GM12878 (cell line): ENCODE measurements around the gene FAM120AOS. TPM values are rescaled to one million over a fixed set of nuclear protein-coding genes. Genes with fewer than 3 reads are reported as not detected.

Source experiments
- ATAC-seq: fragments of 200-7000 bp; cut with Tn5 transposase; 3 replicates; pipeline ENCODE4 v1.9.1; 2020; ENCODE audit warnings: mild to moderate bottlenecking, moderate library complexity
- BruUV-seq: library from RNA; stranded (reverse); fragments of 400-500 nt; replicated peaks from 2 replicates; lab custom pipeline; 2021; lab: Mats Ljungman, UMichigan
- CTCF ChIA-PET: fragments of 300-600 bp; sonication (Branson Sonifier 250); formaldehyde crosslinking; extraction: SDS; loops from one replicate; lab custom pipeline; 2021; ENCODE audit warnings: inconsistent platforms; lab: Yijun Ruan, JAX
- POLR2A ChIA-PET: fragments of 350-600 bp; formaldehyde crosslinking; extraction: SDS; loops from one replicate; lab custom pipeline; 2021; ENCODE audit warnings: inconsistent platforms; lab: Charles Lee
- RAD21 ChIA-PET: fragments of 300-600 bp; sonication (Branson Sonifier 250); formaldehyde crosslinking; loops from one replicate; lab custom pipeline; 2023; ENCODE audit warnings: antibody characterized with exemption; ENCODE audit not compliant: unreplicated experiment; lab: Charles Lee
- SMC1A ChIA-PET: fragments of 300-600 bp; sonication (Branson Sonifier 250); formaldehyde crosslinking; loops from one replicate; lab custom pipeline; 2023; ENCODE audit not compliant: unreplicated experiment, uncharacterized antibody; lab: Charles Lee
- DNase-seq: peaks from one replicate; pipeline ENCODE4 v3.0.0-alpha.2; 2011; ENCODE audit warnings: low read depth, low spot score
- FAIRE-seq: peaks from 3 replicates; lab custom pipeline; 2011; peaks lifted over from hg19 to GRCh38; lab: Jason Lieb, UNC
- H2AFZ ChIP-seq: 2 replicates; pipeline ENCODE4 v1.6.0; 2011; ENCODE audit warnings: low read depth, low read length, control low read depth; ENCODE audit not compliant: control insufficient read depth
- H3K27ac ChIP-seq: 2 replicates; pipeline ENCODE4 v1.5.1; 2011; ENCODE audit warnings: control low read depth; ENCODE audit not compliant: control insufficient read depth, insufficient read depth
- H3K27me3 ChIP-seq, 2 experiments: replicated peaks in 1 of 2; 2 replicates each; pipeline versions ENCODE4 v1.6.0 to v1.6.1; 2011; ENCODE audit warnings: low read length in 1 of 2; ENCODE audit not compliant: control insufficient read depth in 2 of 2, insufficient read depth in 2 of 2
- H3K36me3 ChIP-seq, 2 experiments: 2 replicates each; pipeline ENCODE4 v1.5.1; 2011; ENCODE audit warnings: low read length in 1 of 2; ENCODE audit not compliant: control insufficient read depth in 2 of 2, insufficient read depth in 2 of 2
- H3K4me1 ChIP-seq: 2 replicates; pipeline ENCODE4 v1.6.1; 2011; ENCODE audit warnings: mild to moderate bottlenecking, low read length, moderate library complexity, mixed read lengths; ENCODE audit not compliant: control insufficient read depth, insufficient read depth
- H3K4me2 ChIP-seq: 2 replicates; pipeline ENCODE4 v1.6.0; 2011; ENCODE audit warnings: control low read depth; ENCODE audit not compliant: control insufficient read depth, insufficient read depth
- H3K4me3 ChIP-seq: fragments of 200-600 bp; sonication (generic); 2 replicates; pipeline ENCODE4 v1.5.1; 2016
- H3K79me2 ChIP-seq: 2 replicates; pipeline ENCODE4 v1.6.0; 2011; ENCODE audit warnings: low read length; ENCODE audit not compliant: control insufficient read depth, insufficient read depth
- H3K9ac ChIP-seq: 2 replicates; pipeline ENCODE4 v1.8.0; 2011; ENCODE audit warnings: low read length, control low read depth, mixed read lengths; ENCODE audit not compliant: control insufficient read depth, insufficient read depth
- H3K9me3 ChIP-seq: replicated peaks from 3 replicates; pipeline ENCODE4 v1.5.1; 2011; ENCODE audit warnings: mild to moderate bottlenecking, low read length; ENCODE audit not compliant: control insufficient read depth, insufficient read depth
- H4K20me1 ChIP-seq: 2 replicates; pipeline ENCODE4 v1.6.0; 2011; ENCODE audit not compliant: control insufficient read depth, insufficient read depth
- FOXM1 ChIP-seq: IDR thresholded peaks from 2 replicates; pipeline ENCODE4 v1.6.1; 2012; ENCODE audit warnings: low read depth, mild to moderate bottlenecking, inconsistent platforms, low read length, moderate library complexity
- GABPA ChIP-seq: IDR thresholded peaks from 2 replicates; pipeline ENCODE4 v1.6.1; 2014; ENCODE audit warnings: antibody characterized with exemption, low read depth, mild to moderate bottlenecking, inconsistent platforms
- LARP7 ChIP-seq: fragments of 450-650 bp; IDR thresholded peaks from 2 replicates; pipeline ENCODE4 v1.6.1; 2017; ENCODE audit warnings: mild to moderate bottlenecking
- MTA3 ChIP-seq: IDR thresholded peaks from 2 replicates; pipeline ENCODE4 v1.6.1; 2012; ENCODE audit warnings: low read length, inconsistent platforms, borderline replicate concordance
- MYC ChIP-seq: IDR thresholded peaks from 2 replicates; pipeline ENCODE4 v1.6.1; 2011; ENCODE audit warnings: mild to moderate bottlenecking, low read length, moderate library complexity, inconsistent platforms; ENCODE audit not compliant: insufficient read depth, insufficient replicate concordance, insufficient read length, severe bottlenecking
- NBN ChIP-seq: fragments of 450-650 bp; IDR thresholded peaks from 2 replicates; pipeline ENCODE4 v1.6.1; 2016
- NFYB ChIP-seq: IDR thresholded peaks from 2 replicates; pipeline ENCODE4 v1.6.1; 2011; ENCODE audit warnings: low read depth, mild to moderate bottlenecking, low read length, improper control_type of control experiment, moderate library complexity; ENCODE audit not compliant: insufficient read depth
- POLR2A ChIP-seq: IDR thresholded peaks from 2 replicates; pipeline ENCODE4 v1.6.1; 2011; ENCODE audit warnings: low read depth, mild to moderate bottlenecking, low read length
- RFX5 ChIP-seq: IDR thresholded peaks from 2 replicates; pipeline ENCODE4 v1.6.1; 2011; ENCODE audit warnings: low read depth, low read length, improper control_type of control experiment
- SMAD5 ChIP-seq: IDR thresholded peaks from 2 replicates; pipeline ENCODE4 v1.6.1; 2016; ENCODE audit warnings: antibody characterized with exemption, low read depth
- SREBF1 ChIP-seq: IDR thresholded peaks from 2 replicates; pipeline ENCODE4 v1.6.1; 2012; ENCODE audit warnings: mild to moderate bottlenecking, low read length
- SRF ChIP-seq, 2 experiments: IDR thresholded peaks; 2 replicates each; pipeline ENCODE4 v1.6.1; 2011; ENCODE audit warnings: low read depth in 2 of 2, low read length in 2 of 2, mild to moderate bottlenecking in 1 of 2, moderate library complexity in 1 of 2
- STAT3 ChIP-seq: IDR thresholded peaks from 2 replicates; pipeline ENCODE4 v1.6.1; 2011; ENCODE audit warnings: low read depth, low read length, improper control_type of control experiment
- WRNIP1 ChIP-seq: IDR thresholded peaks from 2 replicates; pipeline ENCODE4 v1.6.1; 2011; ENCODE audit warnings: low read depth, low read length, improper control_type of control experiment, borderline replicate concordance
- ZNF207 ChIP-seq: fragments of 450-650 bp; IDR thresholded peaks from 2 replicates; pipeline ENCODE4 v1.6.1; 2014; ENCODE audit warnings: antibody characterized with exemption, mild to moderate bottlenecking, borderline replicate concordance
- ZNF384 ChIP-seq: IDR thresholded peaks from 2 replicates; pipeline ENCODE4 v1.6.1; 2012; ENCODE audit warnings: low read depth, mild to moderate bottlenecking, low read length, improper control_type of control experiment, borderline replicate concordance
- WGBS: methylation state at CpG from one replicate; pipeline ENCODE4 v1.1.6; 2016; ENCODE audit warnings: low lambda C conversion rate; ENCODE audit not compliant: insufficient replicate concordance, insufficient coverage; ENCODE audit errors: missing lambda C conversion rate; 5-methylcytosine and 5-hydroxymethylcytosine counted together
- in situ Hi-C: fragments of 300-500 bp; cut with MboI; formaldehyde crosslinking; loops from 9 replicates; pipeline ENCODE4 v1.14.3; 2018; ENCODE audit warnings: mixed read lengths
- intact Hi-C: fragments of 100-400 bp; cut with micrococcal nuclease; formaldehyde crosslinking; loops from one replicate; pipeline ENCODE4 v1.14.2; 2022; ENCODE audit not compliant: unreplicated experiment
- polyA plus RNA-seq, 11 experiments: library from polyadenylated mRNA; depleted of rRNA in 4 of 11; unstranded in 6 of 11; stranded (reverse) in 5 of 11; fragments of >200 nt; fragmentation: Nextera tagmentation in 4 of 11; fragmentation: Illumina TruSeq in 1 of 11; extraction: Ambion mirVana in 4 of 11; extraction: Trizol in 1 of 11; gene quantifications; 1 replicate in 1 of 11; 2 replicates in 10 of 11; pipeline versions ENCODE4 v1.2.1 to v1.2.3, GENCODE V29; 2011 to 2016; ENCODE audit warnings: inconsistent platforms in 2 of 11, missing spikeins in 2 of 11, low read depth in 1 of 11
- total RNA-seq, 4 experiments: library from RNA; depleted of rRNA in 3 of 4; stranded (reverse); fragments of >200 nt in 3 of 4; fragmentation: Illumina TruSeq in 1 of 4; extraction: Trizol in 1 of 4; gene quantifications; 2 replicates each; pipeline versions ENCODE4 v1.2.1 to v1.2.3, GENCODE V29; 2013 to 2021
- TF ChIP-seq, protein P1 (sequence below): IDR thresholded peaks from 2 replicates; pipeline ENCODE4 v1.6.1; 2011; ENCODE audit warnings: low read depth, low read length, improper control_type of control experiment, borderline replicate concordance

FAM120AOS gene
- total and polyA plus RNA-seq, 10 of the 15 experiments (the other 5 are each of a cell fraction or from before 2014, with no cell fraction given): 15.9 to 55.1 (median 34.6) TPM

DNA sequence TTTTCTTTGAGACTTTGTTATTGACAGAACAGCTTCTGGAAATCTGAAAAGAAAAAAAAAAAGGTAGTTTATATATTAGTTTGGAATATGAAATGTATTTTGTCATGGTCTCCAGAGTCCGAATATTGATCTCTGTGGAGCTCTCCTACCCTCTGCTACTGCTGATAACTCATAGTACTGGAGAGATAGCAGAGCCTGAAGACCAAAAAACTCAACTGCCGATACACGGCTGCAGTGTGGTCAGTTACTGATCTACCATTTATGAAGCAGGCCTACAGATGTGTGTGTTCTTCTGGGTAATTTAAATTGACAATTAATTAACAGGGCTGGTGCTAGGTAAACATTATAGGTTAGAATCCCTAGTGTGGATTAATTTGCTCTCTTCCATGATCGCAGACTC lies 5.7 kb downstream of the FAM120AOS start (continued):
- TF ChIP-seq SREBF1 (no peak), GABPA (no peak)

DNA sequence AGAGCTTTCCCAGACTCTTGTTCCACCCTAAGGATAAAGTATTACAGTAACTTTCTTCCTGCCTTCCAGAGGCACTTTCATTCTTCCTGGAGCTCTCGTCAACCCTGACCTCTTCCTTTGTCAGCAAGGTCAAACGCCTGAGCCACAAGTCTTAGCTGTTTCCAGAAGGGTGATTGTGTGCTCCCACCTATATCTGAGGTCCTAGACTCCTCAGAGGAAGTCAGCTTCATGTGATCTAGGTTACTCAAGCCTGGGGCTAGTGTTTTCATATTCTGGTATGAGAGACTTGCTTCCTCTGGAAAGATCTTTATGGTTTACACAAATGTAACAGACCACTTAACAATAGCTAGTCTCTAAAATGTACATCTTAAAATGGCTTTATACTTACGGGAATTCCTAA lies 7.3 kb downstream of the FAM120AOS start:
- Histone ChIP-seq H3K4me3 (no peak overlapping the region), H4K20me1 (no peaks in the 10 kb centered on the region), H3K27ac (no peak overlapping the region), H2AFZ (no peak overlapping the region), H3K36me3 (peaks cover 2 to 14% of the 10 kb centered on the region in 2 experiments), H3K9ac (no peak overlapping the region), H3K4me1 (peaks cover 3% of the 10 kb centered on the region; the same call in 1 of the 2 replicates), H3K4me2 (no peak overlapping the region), H3K79me2 (peaks cover 19% of the 10 kb centered on the region), H3K27me3 (no peaks in the 10 kb centered on the region), H3K9me3 (no peaks in the 10 kb centered on the region)
- ChIA-PET CTCF (no interaction called here), POLR2A (no interaction called here), SMC1A (no interaction called here), RAD21 (no interaction called here)
- no peak for TF ChIP-seq WRNIP1
- TF ChIP-seq POLR2A: no peak
- no peak for TF ChIP-seq ZNF207
- TF ChIP-seq LARP7: no peak
- TF ChIP-seq, protein P1, sequence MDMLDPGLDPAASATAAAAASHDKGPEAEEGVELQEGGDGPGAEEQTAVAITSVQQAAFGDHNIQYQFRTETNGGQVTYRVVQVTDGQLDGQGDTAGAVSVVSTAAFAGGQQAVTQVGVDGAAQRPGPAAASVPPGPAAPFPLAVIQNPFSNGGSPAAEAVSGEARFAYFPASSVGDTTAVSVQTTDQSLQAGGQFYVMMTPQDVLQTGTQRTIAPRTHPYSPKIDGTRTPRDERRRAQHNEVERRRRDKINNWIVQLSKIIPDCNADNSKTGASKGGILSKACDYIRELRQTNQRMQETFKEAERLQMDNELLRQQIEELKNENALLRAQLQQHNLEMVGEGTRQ: no peak
- TF ChIP-seq NBN: no peak
- no peak for TF ChIP-seq STAT3
- no peak for TF ChIP-seq RFX5
- TF ChIP-seq MYC: no peak
- TF ChIP-seq ZNF384: no peak
- TF ChIP-seq SRF (IDR thresholded peaks at IDR 0.05; ENCODE audit: low read depth in 2 of 2, low read length in 2 of 2): no peak
- no peak for TF ChIP-seq NFYB
- no peak for TF ChIP-seq SMAD5
- no peak for TF ChIP-seq FOXM1
- no peak for TF ChIP-seq MTA3
- ATAC-seq (no peak), FAIRE-seq (peak; percentile 31), DNase-seq (no peak)
- no TSS peak for BruUV-seq
- 94% methylated on average over 3 of the region's 3 CpGs for WGBS
- intact Hi-C loops (no loop called here), in situ Hi-C loops (no loop called here)
